ENCODE data around the gene PDLIM5.
A peak's percentile ranks its signal among the peaks of the same experiment; 100 is the strongest.

Gene PDLIM5

DNA sequence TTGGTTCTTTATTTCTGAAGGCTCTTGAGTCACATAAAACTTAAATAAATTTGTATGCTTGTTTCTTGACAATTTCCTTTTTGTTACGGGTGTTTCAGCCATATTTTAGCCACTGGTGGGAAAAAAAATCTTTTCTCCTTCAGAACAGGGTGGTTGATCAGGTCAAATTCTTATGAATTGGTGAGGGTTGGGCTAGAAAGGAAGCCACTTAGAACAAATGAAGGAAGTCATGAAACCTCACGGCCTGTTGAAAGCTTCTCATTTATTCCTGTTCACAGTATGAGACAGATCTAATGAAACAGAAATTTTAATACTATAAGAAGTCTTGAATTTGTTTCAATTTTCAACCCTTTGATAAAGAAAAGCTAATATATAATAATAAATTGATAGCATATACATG lies 12.1 kb upstream of the PDLIM5 start:
- Mint-ChIP-seq H3K9me3 (no peaks in the 10 kb centered on the region), H3K36me3 (no peaks in the 10 kb centered on the region), H3K27ac (no peak overlapping the region), H3K27me3 (peaks cover 1% of the 10 kb centered on the region), H3K4me3 (no peak overlapping the region), H3K4me1 (no peaks in the 10 kb centered on the region)
- ATAC-seq (ENCODE audit: low read depth) (no peak), DNase-seq (ENCODE audit: low spot score in 2 of 2) (no peak)

- Mint-ChIP-seq H3K4me3 (no peak overlapping the region), H3K36me3 (no peaks in the 10 kb centered on the region), H3K9me3 (no peaks in the 10 kb centered on the region)
Observed at GRCh38 chr4:94441838-94442237, 9.9 kb upstream of the PDLIM5 start.

DNA sequence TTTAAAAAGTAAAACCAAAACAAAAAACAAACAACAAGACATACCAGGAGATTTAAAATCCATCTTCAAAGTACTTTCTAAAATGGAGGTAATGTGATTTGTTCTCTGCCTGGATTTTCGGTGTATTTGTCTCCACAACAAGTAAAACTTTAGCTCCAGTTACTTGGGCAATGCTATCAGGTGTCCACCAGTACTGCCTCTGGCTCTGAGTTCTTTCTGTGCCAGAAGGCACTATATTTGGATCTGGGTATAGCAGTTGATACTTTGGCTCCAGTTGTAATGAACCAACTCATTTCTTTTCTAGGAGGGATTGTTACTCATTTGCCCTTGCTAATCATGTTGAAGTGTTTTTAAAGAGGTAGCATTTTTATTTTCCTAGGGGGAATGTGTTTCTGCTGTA lies 9.5 kb upstream of the PDLIM5 start:
- Mint-ChIP-seq H3K4me3 (no peak overlapping the region), H3K36me3 (no peaks in the 10 kb centered on the region), H3K27ac (no peak overlapping the region), H3K4me1 (no peaks in the 10 kb centered on the region), H3K9me3 (no peaks in the 10 kb centered on the region), H3K27me3 (peaks cover 2% of the 10 kb centered on the region)
- no peak for DNase-seq (ENCODE audit: low spot score in 2 of 2)
- ATAC-seq (ENCODE audit: low read depth) = no peak

More at GRCh38 chr4:94441838-94442237, 9.9 kb upstream of the PDLIM5 start:
- Mint-ChIP-seq H3K27ac (no peak overlapping the region), H3K4me1 (no peaks in the 10 kb centered on the region), H3K27me3 (no peaks in the 10 kb centered on the region)
- ATAC-seq (ENCODE audit: low read depth) = no peak
- no peak for DNase-seq (ENCODE audit: low spot score in 2 of 2)

GRCh38 chr4:94446386-94446785 lies 5.4 kb upstream of the PDLIM5 start:
- peaks cover 5% of the 10 kb centered on the region for H3K27me3 Mint-ChIP-seq
- H3K27ac Mint-ChIP-seq = no peak overlapping the region
- H3K9me3 Mint-ChIP-seq = no peaks in the 10 kb centered on the region
- no peaks in the 10 kb centered on the region for H3K4me1 Mint-ChIP-seq
- no peak for DNase-seq (ENCODE audit: low spot score in 2 of 2)
- H3K4me3 Mint-ChIP-seq = no peak overlapping the region
- no peaks in the 10 kb centered on the region for H3K36me3 Mint-ChIP-seq
- ATAC-seq (ENCODE audit: low read depth) = no peak

DNA sequence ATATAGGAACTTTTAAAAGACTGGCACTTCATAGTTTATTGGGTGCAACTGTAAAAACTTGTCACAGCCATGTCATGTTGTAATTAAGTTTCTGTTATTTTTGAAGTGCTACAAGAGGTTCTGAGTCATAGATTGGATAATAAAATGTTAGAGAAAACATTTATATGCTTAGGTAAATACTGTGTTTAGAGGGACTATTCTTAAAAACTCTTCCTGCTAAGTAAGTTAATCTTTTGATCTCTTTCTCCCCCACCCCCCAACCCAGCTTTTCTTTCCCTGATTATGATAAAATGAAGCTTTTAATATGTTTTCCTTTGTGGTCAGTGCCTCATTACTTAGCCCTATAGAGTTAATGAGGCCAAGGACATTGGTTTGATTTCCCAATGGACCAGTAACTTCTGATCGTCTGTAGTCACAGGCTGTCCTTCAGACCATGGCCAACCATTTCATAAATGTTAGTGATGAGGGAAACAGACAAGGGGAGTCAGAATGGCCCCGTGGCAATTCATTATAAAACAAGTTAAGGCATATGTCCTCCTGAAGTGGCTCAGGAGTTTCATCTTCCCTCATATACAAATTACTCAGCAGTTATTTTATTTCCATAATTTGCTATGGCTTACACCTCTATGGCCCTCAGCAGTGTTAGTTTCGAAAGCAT lies 3.9 kb upstream of the PDLIM5 start:
- peaks cover 5% of the 10 kb centered on the region for H3K27me3 Mint-ChIP-seq
- DNase-seq (ENCODE audit: low spot score in 2 of 2) (no peak), ATAC-seq (ENCODE audit: low read depth) (no peak)
- no peak overlapping the region for H3K4me3 Mint-ChIP-seq
- peaks cover 4% of the 10 kb centered on the region for H3K4me1 Mint-ChIP-seq
- no peaks in the 10 kb centered on the region for H3K36me3 Mint-ChIP-seq
- H3K9me3 Mint-ChIP-seq = no peaks in the 10 kb centered on the region
- no peak overlapping the region for H3K27ac Mint-ChIP-seq

- Mint-ChIP-seq H3K4me1 (peaks cover 12% of the 10 kb centered on the region), H3K9me3 (no peaks in the 10 kb centered on the region), H3K4me3 (no peak overlapping the region), H3K36me3 (no peaks in the 10 kb centered on the region), H3K27ac (no peak overlapping the region), H3K27me3 (peaks cover 5% of the 10 kb centered on the region)
- ATAC-seq (ENCODE audit: low read depth) = no peak
- DNase-seq (ENCODE audit: low spot score in 2 of 2) = no peak
Observed at GRCh38 chr4:94448815-94449375, 2.8 kb upstream of the PDLIM5 start.

DNA sequence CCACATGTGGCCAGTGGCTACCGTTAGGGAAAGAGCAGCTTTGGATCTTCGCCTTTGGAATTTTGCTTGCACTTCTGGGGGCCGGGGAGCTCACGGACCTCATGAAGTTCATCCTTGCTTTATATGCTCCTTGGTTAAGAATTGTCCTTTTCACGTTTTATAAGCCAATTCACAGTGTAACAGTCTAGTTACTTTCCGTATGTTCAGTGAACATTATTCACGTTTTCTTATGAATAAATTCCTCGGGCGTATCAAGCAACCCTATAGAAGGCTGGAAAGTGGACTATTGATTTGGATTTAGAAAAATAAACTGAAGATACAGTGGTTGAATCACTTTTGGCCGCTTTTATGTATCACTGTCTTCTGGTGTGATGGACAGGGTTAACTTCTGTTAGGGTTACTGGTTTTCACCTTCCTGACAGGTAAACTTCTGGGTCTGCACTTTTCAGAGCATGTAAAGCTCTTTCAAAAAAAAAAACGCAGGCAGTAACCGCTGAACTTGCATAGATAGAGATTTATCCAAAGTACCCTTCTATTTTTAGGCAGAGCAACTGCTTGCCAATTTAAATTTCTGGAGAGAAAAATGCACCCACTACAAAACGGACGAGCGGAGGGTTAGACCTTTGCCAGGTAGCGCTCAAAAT lies 569 bp upstream of the PDLIM5 start:
- H3K27ac Mint-ChIP-seq = peak overlapping the region; percentile 93
- H3K27me3 Mint-ChIP-seq = peaks cover 5% of the 10 kb centered on the region
- H3K36me3 Mint-ChIP-seq = peaks cover 2% of the 10 kb centered on the region
- peak overlapping the region; percentile 91 for H3K4me3 Mint-ChIP-seq
- DNase-seq (ENCODE audit: low spot score in 2 of 2) (no peak), ATAC-seq (ENCODE audit: low read depth) (no peak)
- no peaks in the 10 kb centered on the region for H3K9me3 Mint-ChIP-seq
- H3K4me1 Mint-ChIP-seq = peaks cover 16% of the 10 kb centered on the region

DNA sequence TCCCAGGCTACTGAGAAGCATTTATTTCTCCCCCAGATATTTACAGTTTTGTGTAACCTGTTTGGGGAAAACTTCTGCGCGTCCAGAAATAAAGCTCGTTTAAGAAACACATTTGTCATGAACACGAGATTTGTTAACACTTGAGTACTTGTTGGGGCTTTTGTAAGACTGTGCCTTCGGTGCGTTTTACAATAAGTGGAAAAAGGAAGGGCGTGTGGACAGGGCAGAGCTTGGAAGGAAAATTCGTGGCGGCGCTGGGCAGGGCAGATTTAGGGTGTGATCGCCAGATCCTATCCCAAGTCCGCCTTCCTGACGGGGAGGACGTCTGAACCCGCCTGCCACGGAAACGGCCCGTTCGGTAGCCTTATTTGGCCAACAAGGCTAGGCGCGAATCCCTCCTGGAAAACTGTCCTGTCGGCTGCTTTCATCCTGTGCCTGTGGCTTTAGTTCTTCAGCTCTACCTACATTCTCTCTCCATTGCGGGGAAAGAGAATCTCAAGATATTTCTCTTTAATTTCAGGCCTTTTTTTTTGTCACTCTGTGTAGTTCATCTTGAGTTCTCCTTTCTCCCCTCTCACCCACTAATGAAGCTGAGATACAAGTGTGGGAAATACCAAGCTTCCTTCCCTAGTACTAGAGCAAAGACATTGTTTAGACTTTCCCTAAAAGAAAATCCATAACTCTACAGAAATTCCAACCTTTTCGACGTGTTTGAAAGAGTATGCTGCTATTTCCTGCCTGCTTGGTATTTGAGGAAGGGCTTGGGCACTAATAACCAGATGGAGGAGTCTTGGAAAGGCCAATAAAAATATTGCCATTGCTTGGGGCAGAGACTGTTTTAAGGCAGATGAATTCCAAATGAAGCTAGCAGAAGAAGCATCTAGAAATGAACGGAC lies 982 bp downstream of the PDLIM5 start:
- H3K9me3 Mint-ChIP-seq = no peaks in the 10 kb centered on the region
- DNase-seq (ENCODE audit: low spot score in 2 of 2) (no peak), ATAC-seq (ENCODE audit: low read depth) (no peak)
- peaks cover 4% of the 10 kb centered on the region for H3K36me3 Mint-ChIP-seq
- H3K27me3 Mint-ChIP-seq = peaks cover 2% of the 10 kb centered on the region
- H3K4me1 Mint-ChIP-seq = peaks cover 19% of the 10 kb centered on the region
- H3K4me3 Mint-ChIP-seq = peak overlapping the region; percentile 91
- H3K27ac Mint-ChIP-seq = peak overlapping the region; percentile 93

- H3K36me3 Mint-ChIP-seq = peaks cover 5% of the 10 kb centered on the region
- no peak for DNase-seq (ENCODE audit: low spot score in 2 of 2)
- no peak for ATAC-seq (ENCODE audit: low read depth)
- H3K9me3 Mint-ChIP-seq = no peaks in the 10 kb centered on the region
- H3K27ac Mint-ChIP-seq = no peak overlapping the region
- peaks cover 20% of the 10 kb centered on the region for H3K4me1 Mint-ChIP-seq
- no peak overlapping the region for H3K4me3 Mint-ChIP-seq
- peaks cover 2% of the 10 kb centered on the region for H3K27me3 Mint-ChIP-seq
Observed at GRCh38 chr4:94453391-94453963, 1.7 kb downstream of the PDLIM5 start.

GRCh38 chr4:94454405-94454804 lies 2.7 kb downstream of the PDLIM5 start:
- DNase-seq (ENCODE audit: low spot score in 2 of 2) (no peak), ATAC-seq (ENCODE audit: low read depth) (no peak)
- Mint-ChIP-seq H3K4me3 (no peak overlapping the region), H3K27ac (no peak overlapping the region), H3K27me3 (peaks cover 2% of the 10 kb centered on the region), H3K36me3 (peaks cover 5% of the 10 kb centered on the region), H3K9me3 (no peaks in the 10 kb centered on the region), H3K4me1 (peaks cover 23% of the 10 kb centered on the region)

GRCh38 chr4:94455081-94455480 lies 3.3 kb downstream of the PDLIM5 start:
- H3K36me3 Mint-ChIP-seq = peaks cover 5% of the 10 kb centered on the region
- no peaks in the 10 kb centered on the region for H3K9me3 Mint-ChIP-seq
- no peak overlapping the region for H3K27ac Mint-ChIP-seq
- H3K4me1 Mint-ChIP-seq = peaks cover 23% of the 10 kb centered on the region
- H3K27me3 Mint-ChIP-seq = no peaks in the 10 kb centered on the region
- no peak overlapping the region for H3K4me3 Mint-ChIP-seq
- DNase-seq (ENCODE audit: low spot score in 2 of 2) (no peak), ATAC-seq (ENCODE audit: low read depth) (no peak)

GRCh38 chr4:94457692-94458106 lies 6.0 kb downstream of the PDLIM5 start:
- Mint-ChIP-seq H3K4me3 (no peak overlapping the region), H3K36me3 (peaks cover 5% of the 10 kb centered on the region), H3K27me3 (no peaks in the 10 kb centered on the region), H3K9me3 (no peaks in the 10 kb centered on the region), H3K4me1 (peaks cover 21% of the 10 kb centered on the region), H3K27ac (no peak overlapping the region)
- no peak for ATAC-seq (ENCODE audit: low read depth)
- no peak for DNase-seq (ENCODE audit: low spot score in 2 of 2)

DNA sequence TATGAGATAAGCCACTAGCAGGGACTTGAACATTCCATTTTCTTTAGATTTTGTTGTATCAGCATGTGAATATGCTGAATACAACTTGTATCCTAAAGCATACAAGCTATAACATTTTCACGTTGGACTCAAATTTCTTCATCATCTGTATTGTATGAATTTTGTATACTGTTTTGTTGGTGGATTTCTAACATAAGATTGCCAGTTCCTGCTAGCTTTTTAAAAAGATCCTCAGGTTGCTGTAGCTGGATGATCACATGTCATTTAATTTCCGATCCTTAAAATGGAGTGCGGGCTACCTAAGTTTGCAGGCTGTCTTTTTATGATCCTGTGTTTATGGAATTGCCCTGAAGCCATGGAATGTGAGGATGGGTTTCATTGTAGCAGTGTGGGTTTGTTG lies 6.9 kb downstream of the PDLIM5 start:
- no peak for ATAC-seq (ENCODE audit: low read depth)
- Mint-ChIP-seq H3K4me1 (peaks cover 15% of the 10 kb centered on the region), H3K27ac (no peak overlapping the region), H3K9me3 (no peaks in the 10 kb centered on the region), H3K4me3 (no peak overlapping the region), H3K27me3 (no peaks in the 10 kb centered on the region), H3K36me3 (peaks cover 5% of the 10 kb centered on the region)
- DNase-seq (ENCODE audit: low spot score in 2 of 2) = no peak

All from memory B cell (primary cell).